SH-SY5Y (cell line): ENCODE data around the gene CNIH4.

Source experiments
- GATA2 ChIP-seq: IDR thresholded peaks from 2 replicates; pipeline ENCODE4 v1.6.1; 2011; ENCODE audit warnings: mild to moderate bottlenecking, low read depth, low read length
- GATA3 ChIP-seq: IDR thresholded peaks from 2 replicates; pipeline ENCODE4 v1.6.1; 2011; ENCODE audit warnings: low read depth, mild to moderate bottlenecking, low read length, moderate library complexity

DNA sequence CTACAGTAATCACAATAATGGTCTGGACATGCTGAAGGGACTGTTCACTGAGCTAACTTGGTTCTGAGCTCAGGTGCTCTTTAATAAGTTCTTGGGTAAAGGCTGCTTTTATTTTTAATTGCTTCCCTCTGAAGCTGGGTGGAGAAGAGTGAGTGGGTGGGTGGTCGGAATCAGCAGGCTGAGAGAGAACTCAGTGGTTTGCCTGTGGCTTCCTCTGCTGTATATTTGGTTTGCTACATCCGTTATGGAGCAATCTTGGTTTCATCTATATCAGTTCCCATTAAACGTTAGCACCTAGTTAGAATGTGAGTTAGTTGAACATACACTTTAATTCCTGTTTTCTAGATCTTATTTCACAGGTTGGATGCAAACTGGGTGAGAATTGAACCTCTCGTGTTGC lies 23.3 kb downstream of the CNIH4 start:
- TF ChIP-seq GATA3 (no peak), GATA2 (no peak)
